B cell (primary cell): Measurements from ENCODE around the gene UMODL1.

Source experiments
- CTCF ChIP-seq: fragments of 200-600 bp; IDR thresholded peaks from one replicate; pipeline ENCODE4 v1.8.0; 2022; ENCODE audit warnings: antibody characterized with exemption, mild to moderate bottlenecking
- EZH2 ChIP-seq: IDR thresholded peaks from 2 replicates; pipeline ENCODE4 v1.6.1; 2012; ENCODE audit warnings: borderline replicate concordance, low read depth, mild to moderate bottlenecking, moderate library complexity, low read length; ENCODE audit not compliant: insufficient read depth, poor library complexity, severe bottlenecking

- no peak for TF ChIP-seq CTCF
- TF ChIP-seq EZH2, result no peak
Observed at GRCh38 chr21:42048870-42049577, 22.1 kb upstream of the UMODL1 start.
